Fibroblast of the aortic adventitia (primary cell): Measurements from ENCODE around the gene SP1. TPM values are rescaled to one million over a fixed set of nuclear protein-coding genes. Genes with fewer than 3 reads are reported as not detected.
"Not testable (repeated sequence)": the region's sequence is repeated elsewhere in the genome, so short reads cannot be mapped to it uniquely, and the experiment has no call there.

Experiments
- DNase-seq: peaks from one replicate; pipeline ENCODE4 v3.0.0-alpha.2; 2010; ENCODE audit warnings: low read depth
- H3K4me3 ChIP-seq: 2 replicates; pipeline ENCODE4 v1.5.1; 2011; ENCODE audit warnings: low read depth, mild to moderate bottlenecking, control low read depth, low read length, moderate library complexity
- CTCF ChIP-seq: IDR thresholded peaks from 2 replicates; pipeline ENCODE4 v1.5.1; 2011; ENCODE audit warnings: mild to moderate bottlenecking, low read length, control low read depth, inconsistent platforms; ENCODE audit not compliant: insufficient read depth
- total RNA-seq: library from RNA; depleted of rRNA; stranded (reverse); fragments of >200 nt; gene quantifications from 2 replicates; pipeline ENCODE4 v1.2.3, GENCODE V29; 2012; ENCODE audit warnings: low replicate concordance

SP1 gene
- 28.0 and 63.3 TPM in 2 replicates for total RNA-seq

GRCh38 chr12:53380104-53380793 is at the start of gene SP1:
Gene SP1, plus strand, starts transcription at chr12:53380176. Its CDS starts 116 bp downstream, at chr12:53380292.
- peak within 1 kb of the TSS; percentile 74 for H3K4me3 ChIP-seq
- no peak for TF ChIP-seq CTCF
- peak; percentile 92 for DNase-seq

GRCh38 chr12:53330671-53331070 is 49.3 kb upstream of the SP1 start:
- DNase-seq: no peak
- TF ChIP-seq CTCF: no peak
- H3K4me3 ChIP-seq: no peak overlapping the region

- not testable (repeated sequence) for H3K4me3 ChIP-seq, DNase-seq
These were observed 47.6 kb upstream of the SP1 start for GRCh38 chr12:53332339-53332738.

GRCh38 chr12:53332744-53333143 is 47.2 kb upstream of the SP1 start:
- TF ChIP-seq CTCF: no peak
- DNase-seq: no peak
- no peak overlapping the region for H3K4me3 ChIP-seq

GRCh38 chr12:53333289-53333688 is 46.7 kb upstream of the SP1 start:
- H3K4me3 ChIP-seq: no peak overlapping the region
- TF ChIP-seq CTCF: no peak
- no peak for DNase-seq

- DNase-seq: no peak
- H3K4me3 ChIP-seq: no peak overlapping the region
- no peak for TF ChIP-seq CTCF
These were observed 46.1 kb upstream of the SP1 start for GRCh38 chr12:53333845-53334244.

GRCh38 chr12:53334822-53335221 is 45.2 kb upstream of the SP1 start:
- H3K4me3 ChIP-seq: no peak overlapping the region
- TF ChIP-seq CTCF: no peak
- no peak for DNase-seq
